IMR-90 (cell line): Measurements from ENCODE around the gene CUBN. TPM values are rescaled to one million over a fixed set of nuclear protein-coding genes. Genes with fewer than 3 reads are reported as not detected.
A peak's percentile ranks its signal among the peaks of the same experiment; 100 is the strongest.

Source experiments
- ATAC-seq: fragments of 200-7000 bp; cut with Tn5 transposase; 2 replicates; pipeline ENCODE4 v1.9.1; 2020; ENCODE audit warnings: low read depth, mild to moderate bottlenecking, moderate library complexity
- BruUV-seq: library from RNA; stranded (reverse); fragments of 400-500 nt; replicated peaks from 2 replicates; lab custom pipeline; 2021; lab: Mats Ljungman, UMichigan
- CTCF ChIA-PET: fragments of 300-600 bp; formaldehyde crosslinking; extraction: SDS; loops from one replicate; lab custom pipeline; 2021; ENCODE audit warnings: antibody characterized with exemption; lab: Yijun Ruan, JAX
- POLR2A ChIA-PET: fragments of 300-600 bp; sonication (Branson Sonifier 250); formaldehyde crosslinking; loops from one replicate; lab custom pipeline; 2022; ENCODE audit warnings: antibody characterized with exemption; ENCODE audit not compliant: unreplicated experiment; lab: Charles Lee
- DNase-seq: peaks from one replicate; pipeline ENCODE4 v3.0.0; 2013
- H2AFZ ChIP-seq: replicated peaks from 2 replicates; pipeline ENCODE3; 2013; ENCODE audit warnings: low read length, mild to moderate bottlenecking; ENCODE audit not compliant: poor library complexity
- H2AK5ac ChIP-seq: 2 replicates; pipeline ENCODE4 v1.6.1; 2013; ENCODE audit warnings: low read depth, low read length, inconsistent platforms
- H2AK9ac ChIP-seq: replicated peaks from 2 replicates; pipeline ENCODE3; 2013; ENCODE audit warnings: mild to moderate bottlenecking, low read depth, low read length, moderate library complexity; ENCODE audit not compliant: poor library complexity
- H2BK120ac ChIP-seq: 2 replicates; pipeline ENCODE4 v1.6.1; 2013; ENCODE audit warnings: low read depth, low read length, inconsistent platforms
- H2BK15ac ChIP-seq: 3 replicates; pipeline ENCODE4 v1.6.1; 2013; ENCODE audit warnings: low read depth, low read length, inconsistent platforms
- H2BK20ac ChIP-seq: 2 replicates; pipeline ENCODE4 v1.6.1; 2013; ENCODE audit warnings: low read depth, mild to moderate bottlenecking, inconsistent platforms, low read length, moderate library complexity
- H2BK5ac ChIP-seq: 2 replicates; pipeline ENCODE4 v1.6.1; 2013; ENCODE audit warnings: mild to moderate bottlenecking, low read depth, low read length, inconsistent platforms; ENCODE audit not compliant: poor library complexity, severe bottlenecking
- H3K14ac ChIP-seq: replicated peaks from 2 replicates; pipeline ENCODE4 v1.6.1; 2013; ENCODE audit warnings: low read depth, low read length, inconsistent platforms
- H3K18ac ChIP-seq: 2 replicates; pipeline ENCODE4 v1.6.1; 2013; ENCODE audit warnings: low read depth, low read length, control low read depth
- H3K23ac ChIP-seq: 2 replicates; pipeline ENCODE4 v1.6.1; 2013; ENCODE audit warnings: low read depth, low read length, inconsistent platforms
- H3K27ac ChIP-seq: 2 replicates; pipeline ENCODE4 v1.5.1; 2013; ENCODE audit warnings: mild to moderate bottlenecking, control low read depth, low read length; ENCODE audit not compliant: insufficient read depth
- H3K27me3 ChIP-seq: 2 replicates; pipeline ENCODE4 v1.6.1; 2013; ENCODE audit warnings: low read length; ENCODE audit not compliant: control insufficient read depth, insufficient read depth
- H3K36me3 ChIP-seq: 2 replicates; pipeline ENCODE4 v1.6.1; 2013; ENCODE audit warnings: low read length, mixed read lengths; ENCODE audit not compliant: control insufficient read depth, insufficient read depth
- H3K4ac ChIP-seq: 2 replicates; pipeline ENCODE4 v1.6.1; 2013; ENCODE audit warnings: low read depth, low read length, inconsistent platforms
- H3K4me1 ChIP-seq: 2 replicates; pipeline ENCODE4 v1.6.1; 2013; ENCODE audit warnings: low read length, mixed read lengths; ENCODE audit not compliant: control insufficient read depth, insufficient read depth
- H3K4me2 ChIP-seq: 2 replicates; pipeline ENCODE4 v1.6.1; 2013; ENCODE audit warnings: low read depth, mild to moderate bottlenecking, control low read depth, low read length, moderate library complexity
- H3K4me3 ChIP-seq: 2 replicates; pipeline ENCODE4 v1.5.1; 2013; ENCODE audit warnings: low read depth, mild to moderate bottlenecking, control low read depth, low read length, moderate library complexity; ENCODE audit not compliant: insufficient read depth
- H3K56ac ChIP-seq: 2 replicates; pipeline ENCODE4 v1.6.1; 2013; ENCODE audit warnings: low read length, inconsistent platforms; ENCODE audit not compliant: insufficient read depth; ENCODE audit errors: extremely low read depth
- H3K79me1 ChIP-seq, 2 experiments: 2 replicates each; pipeline ENCODE4 v1.6.1; 2013; ENCODE audit warnings: low read length in 2 of 2, inconsistent platforms in 1 of 2, low read depth in 1 of 2
- H3K9ac ChIP-seq: 2 replicates; pipeline ENCODE4 v1.6.1; 2013; ENCODE audit warnings: low read depth, low read length, control low read depth
- H3K9me1 ChIP-seq: 2 replicates; pipeline ENCODE4 v1.6.1; 2013; ENCODE audit warnings: low read length, inconsistent platforms; ENCODE audit not compliant: insufficient read depth
- H3K9me3 ChIP-seq: 2 replicates; pipeline ENCODE4 v1.6.1; 2013; ENCODE audit warnings: low read length; ENCODE audit not compliant: control insufficient read depth, insufficient read depth
- H4K20me1 ChIP-seq: 2 replicates; pipeline ENCODE4 v1.6.1; 2013; ENCODE audit warnings: low read length, inconsistent platforms; ENCODE audit not compliant: insufficient read depth
- H4K5ac ChIP-seq: 2 replicates; pipeline ENCODE4 v1.6.1; 2013; ENCODE audit warnings: mild to moderate bottlenecking, low read depth, low read length, control low read depth
- H4K8ac ChIP-seq, 2 experiments: 2 replicates each; pipeline ENCODE4 v1.6.1; 2013; ENCODE audit warnings: low read depth in 2 of 2, low read length in 2 of 2, control low read depth in 1 of 2, inconsistent platforms in 1 of 2
- H4K91ac ChIP-seq: 2 replicates; pipeline ENCODE4 v1.6.1; 2013; ENCODE audit warnings: low read depth, low read length, inconsistent platforms; ENCODE audit not compliant: insufficient read depth
- CHD1 ChIP-seq: IDR thresholded peaks from 2 replicates; pipeline ENCODE4 v1.6.1; 2012; ENCODE audit warnings: low read depth, low read length, improper control_type of control experiment
- NFE2L2 ChIP-seq: fragments of 150-350 bp; IDR thresholded peaks from 2 replicates; pipeline ENCODE4 v1.6.1; 2016; ENCODE audit warnings: low read depth, mild to moderate bottlenecking, low read length
- RFX5 ChIP-seq: IDR thresholded peaks from 2 replicates; pipeline ENCODE4 v1.8.0; 2012; ENCODE audit warnings: low read depth, mild to moderate bottlenecking, low read length, moderate library complexity
- WGBS, 2 experiments: methylation state at CpG; one replicate each; pipeline versions ENCODE4 v1.1.5 to v1.1.7; 2013; ENCODE audit warnings: missing lambda C conversion rate in 2 of 2; ENCODE audit not compliant: insufficient read length in 1 of 2; ENCODE audit errors: extremely low coverage in 2 of 2; 5-methylcytosine and 5-hydroxymethylcytosine counted together
- dilution Hi-C: fragments of 300-500 bp; cut with HindIII; formaldehyde crosslinking; loops from one replicate; pipeline ENCODE4 v1.14.3; 2018; ENCODE audit warnings: low sequenced_read_pairs; ENCODE audit not compliant: unreplicated experiment
- in situ Hi-C: fragments of 300-500 bp; cut with MboI; formaldehyde crosslinking; loops from 3 replicates; pipeline ENCODE4 v1.14.3; 2019; ENCODE audit warnings: low sequenced_read_pairs, inconsistent platforms, mixed read lengths
- intact Hi-C: fragments of 100-400 bp; cut with micrococcal nuclease; formaldehyde crosslinking; loops from 2 replicates; pipeline ENCODE4 v1.10.0; 2022
- polyA plus RNA-seq, 3 experiments: library from polyadenylated mRNA; depleted of rRNA; stranded (reverse); fragments of >200 nt; gene quantifications; 2 replicates each; pipeline ENCODE4 v1.2.3, GENCODE V29; 2012; ENCODE audit warnings: low replicate concordance in 1 of 3
- total RNA-seq: library from RNA; depleted of rRNA; stranded (reverse); fragments of >200 nt; gene quantifications from 2 replicates; pipeline ENCODE4 v1.2.3, GENCODE V29; 2012

CUBN gene
- total and polyA plus RNA-seq, 2 of the 4 experiments (the other 2 are of a cell fraction) = 0.19 to 0.54 TPM

GRCh38 chr10:16944402-16944801, 185.2 kb downstream of the CUBN start:
- Histone ChIP-seq H4K8ac (peak overlapping the region in 1 of 2 experiments; percentile 36; a peak in 1 of 4 replicates), H4K91ac (0 out of 2 replicates have a peak overlapping the region, but pooled peaks have one; percentile 46), H3K14ac (peak overlapping the region; percentile 15; the same call in 1 of the 2 replicates), H3K9ac (no peak overlapping the region), H4K5ac (peak overlapping the region; percentile 16; the same call in 1 of the 2 replicates), H2BK20ac (no peak overlapping the region), H2AK5ac (peak overlapping the region; percentile 17; the same call in 1 of the 2 replicates), H2BK120ac (0 out of 2 replicates have a peak overlapping the region, but pooled peaks have one; percentile 23), H4K20me1 (no peaks in the 10 kb centered on the region), H3K4me2 (peak overlapping the region; percentile 16; the same call in 1 of the 2 replicates), H3K36me3 (no peaks in the 10 kb centered on the region), H3K9me3 (no peaks in the 10 kb centered on the region), H3K27me3 (no peaks in the 10 kb centered on the region), H3K56ac (no peak overlapping the region), H3K23ac (0 out of 2 replicates have a peak overlapping the region, but pooled peaks have one; percentile 21), H3K9me1 (0 out of 2 replicates have a peak, but pooled peaks cover 3% of the 10 kb centered on the region), H2AFZ (no peak overlapping the region), H3K4me1 (peaks cover 2% of the 10 kb centered on the region; the same call in 1 of the 2 replicates), H2BK15ac (0 out of 3 replicates have a peak overlapping the region, but pooled peaks have one; percentile 6), H3K27ac (no peak overlapping the region; the same call in 1 of the 2 replicates), H3K18ac (no peak overlapping the region; the same call in 1 of the 2 replicates), H3K4me3 (no peak overlapping the region), H2BK5ac (peak overlapping the region; percentile 53), H3K4ac (no peak overlapping the region), H2AK9ac (no peak overlapping the region), H3K79me1 (no peaks in the 10 kb centered on the region)
- intact Hi-C loops (no loop called here), dilution Hi-C loops (no loop called here), in situ Hi-C loops (no loop called here)
- ChIA-PET CTCF (interaction anchor here (0.6 to 1.2 kb wide), 3 partner anchors 22 to 141 kb away, joined by 3 to 4 read pairs (median 3); no protein-coding TSS in a partner anchor), POLR2A (no interaction called here)
- BruUV-seq = no TSS peak
- TF ChIP-seq NFE2L2 (peak; percentile 83), CHD1 (no peak), RFX5 (no peak)
- WGBS, 2 experiments = no CpG with 5 or more reads among the region's 4 CpGs
- ATAC-seq = peak; percentile 72
- peak; percentile 69 for DNase-seq
